ENCODE measurements around the gene KERA.

The KERA gene

DNA sequence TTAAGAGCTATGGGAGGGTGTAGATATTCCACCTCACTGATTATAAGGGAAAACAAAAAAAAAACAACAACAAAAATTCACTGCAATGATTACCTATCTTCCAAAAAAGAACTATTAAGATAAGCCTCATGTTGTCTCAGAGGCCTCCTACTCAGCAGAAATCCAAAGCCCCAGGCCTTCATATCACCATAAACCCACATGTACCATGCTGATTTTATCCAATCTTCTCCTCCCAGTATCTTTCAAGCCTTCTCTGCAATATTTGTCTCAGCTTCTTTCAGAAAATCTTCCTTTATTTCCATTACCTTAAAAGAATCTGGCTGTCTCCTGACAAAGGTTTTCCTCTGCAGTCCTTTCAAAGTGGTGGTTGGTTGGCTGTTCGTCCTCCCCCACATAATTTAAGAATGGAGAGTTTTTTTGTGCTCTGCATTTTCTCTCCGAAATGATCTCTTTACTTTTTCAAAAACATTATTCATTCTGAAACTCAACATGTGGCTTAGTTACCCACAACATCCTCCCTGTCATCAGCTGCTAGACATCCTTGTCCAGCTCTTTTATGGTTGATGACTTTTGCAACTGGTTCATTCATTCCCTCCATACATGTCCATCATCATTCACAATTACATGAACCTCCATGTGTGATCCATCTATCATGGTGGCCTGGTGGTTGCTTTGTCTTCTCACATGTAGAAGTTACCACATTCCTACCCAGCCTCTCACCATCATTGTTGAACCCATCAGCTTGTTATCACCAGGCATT, 50.1 kb downstream of the KERA start:
- TF ChIP-seq, protein P1, sequence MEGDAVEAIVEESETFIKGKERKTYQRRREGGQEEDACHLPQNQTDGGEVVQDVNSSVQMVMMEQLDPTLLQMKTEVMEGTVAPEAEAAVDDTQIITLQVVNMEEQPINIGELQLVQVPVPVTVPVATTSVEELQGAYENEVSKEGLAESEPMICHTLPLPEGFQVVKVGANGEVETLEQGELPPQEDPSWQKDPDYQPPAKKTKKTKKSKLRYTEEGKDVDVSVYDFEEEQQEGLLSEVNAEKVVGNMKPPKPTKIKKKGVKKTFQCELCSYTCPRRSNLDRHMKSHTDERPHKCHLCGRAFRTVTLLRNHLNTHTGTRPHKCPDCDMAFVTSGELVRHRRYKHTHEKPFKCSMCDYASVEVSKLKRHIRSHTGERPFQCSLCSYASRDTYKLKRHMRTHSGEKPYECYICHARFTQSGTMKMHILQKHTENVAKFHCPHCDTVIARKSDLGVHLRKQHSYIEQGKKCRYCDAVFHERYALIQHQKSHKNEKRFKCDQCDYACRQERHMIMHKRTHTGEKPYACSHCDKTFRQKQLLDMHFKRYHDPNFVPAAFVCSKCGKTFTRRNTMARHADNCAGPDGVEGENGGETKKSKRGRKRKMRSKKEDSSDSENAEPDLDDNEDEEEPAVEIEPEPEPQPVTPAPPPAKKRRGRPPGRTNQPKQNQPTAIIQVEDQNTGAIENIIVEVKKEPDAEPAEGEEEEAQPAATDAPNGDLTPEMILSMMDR (IDR thresholded peaks at IDR 0.05): no peak

DNA sequence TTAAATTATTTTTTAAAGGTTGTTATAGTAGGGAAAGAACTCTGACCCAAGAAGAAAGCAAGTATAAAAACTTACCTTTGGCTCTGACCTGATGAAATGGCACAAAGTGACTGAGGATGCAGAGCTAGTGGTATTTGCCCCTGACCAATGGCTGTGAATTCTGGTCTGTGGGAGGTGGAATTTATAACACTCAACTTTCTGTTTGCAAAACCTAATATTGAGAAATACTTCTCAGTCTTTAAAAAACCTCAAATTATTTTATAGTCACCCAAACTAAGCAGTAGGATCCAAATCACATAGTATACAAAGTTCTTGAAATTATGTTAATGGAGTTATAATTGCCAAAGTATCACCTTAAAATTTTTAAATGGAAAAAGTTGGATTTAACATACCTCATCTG, 53.0 kb downstream of the KERA start, which contains the start of gene EPYC:
EPYC (minus strand) TSS at position 101 of the 400 bp plus-strand sequence. CDS start 2,407 bp downstream, outside the sequence.
- TF ChIP-seq, protein P1 (IDR thresholded peaks at IDR 0.05): no peak

DNA sequence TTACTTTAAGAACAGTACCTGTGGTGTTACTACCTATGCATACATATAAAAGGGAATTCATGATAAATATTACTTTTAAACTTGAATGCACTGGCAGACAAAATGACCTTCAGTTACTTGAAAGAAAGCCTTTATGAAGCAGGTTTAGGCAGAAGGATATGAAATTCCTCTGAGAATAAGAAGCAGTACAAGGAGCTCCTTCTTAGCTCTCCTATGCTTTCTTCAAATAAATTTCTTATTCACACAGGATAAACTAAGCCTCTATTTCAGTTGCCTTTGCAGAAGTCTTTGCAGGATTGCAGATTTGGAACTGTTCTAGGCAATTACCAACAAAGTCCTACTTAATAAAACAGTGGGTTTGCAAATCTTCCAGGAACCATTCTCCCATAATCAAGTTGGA, 54.1 kb downstream of the KERA start:
- TF ChIP-seq, protein P1 (IDR thresholded peaks at IDR 0.05): no peak

DNA sequence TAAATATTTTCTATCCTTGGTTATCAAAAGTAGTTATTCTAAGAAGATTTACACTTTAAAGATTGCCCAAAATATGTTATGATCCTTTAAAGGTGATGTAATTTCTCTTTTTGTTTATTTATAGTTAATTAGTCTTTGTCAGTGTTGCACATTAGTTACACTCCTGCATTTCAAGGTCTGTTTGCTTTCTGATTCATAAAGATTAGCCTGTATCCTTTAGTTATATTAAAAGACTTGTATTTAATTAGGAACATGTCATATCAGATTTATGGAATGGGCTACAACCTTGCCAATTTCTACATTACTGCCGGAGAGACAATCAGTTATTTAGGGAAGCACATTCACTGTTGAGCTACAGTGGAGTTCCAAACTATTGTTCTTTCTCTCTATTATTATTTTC, 56.5 kb downstream of the KERA start:
- TF ChIP-seq, protein P1 (IDR thresholded peaks at IDR 0.05): no peak
